Naive thymus-derived CD4-positive, alpha-beta T cell (primary cell): ENCODE measurements around the gene SMO. TPM values are rescaled to one million over a fixed set of nuclear protein-coding genes. Genes with fewer than 3 reads are reported as not detected.
A peak's percentile ranks its signal among the peaks of the same experiment; 100 is the strongest.
"Not testable (repeated sequence)": the region's sequence is repeated elsewhere in the genome, so short reads cannot be mapped to it uniquely, and the experiment has no call there.

ENCODE experiments used
- ATAC-seq: fragments of 150-1000 bp; cut with Tn5 transposase; 2 replicates; pipeline ENCODE4 v1.10.0; 2021; ENCODE audit warnings: mild to moderate bottlenecking, moderate library complexity
- CTCF ChIA-PET: fragments of 350-600 bp; sonication (Branson Sonifier 250); formaldehyde crosslinking; loops from one replicate; lab custom pipeline; 2021; ENCODE audit warnings: antibody characterized with exemption; lab: Charles Lee
- POLR2A ChIA-PET: fragments of 350-600 bp; sonication (Branson Sonifier 250); formaldehyde crosslinking; loops from one replicate; lab custom pipeline; 2021; ENCODE audit warnings: antibody characterized with exemption, inconsistent platforms; lab: Charles Lee
- DNase-seq, 9 donors: peaks; one replicate each; pipeline versions ENCODE4 v3.0.0 to v3.0.0-alpha.2; 2020 to 2022; ENCODE audit warnings: mixed read lengths in 1 of 9
- H3K27ac ChIP-seq: one replicate; pipeline ENCODE4 v1.7.0; 2013; ENCODE audit warnings: mild to moderate bottlenecking, low read depth, low read length, moderate library complexity
- H3K27me3 ChIP-seq, 2 donors: one replicate each; pipeline ENCODE4 v1.7.0; 2013; ENCODE audit warnings: low read length in 2 of 2, mild to moderate bottlenecking in 2 of 2, moderate library complexity in 2 of 2; ENCODE audit not compliant: control insufficient read depth in 2 of 2, insufficient read depth in 2 of 2
- H3K36me3 ChIP-seq, 3 experiments: 1 replicate in 2 of 3; 2 replicates in 1 of 3; pipeline ENCODE4 v1.7.0; 2013; ENCODE audit warnings: low read length in 3 of 3, mild to moderate bottlenecking in 3 of 3, moderate library complexity in 1 of 3; ENCODE audit not compliant: insufficient read depth in 3 of 3, control insufficient read depth in 2 of 3
- H3K4me1 ChIP-seq, 2 donors: one replicate each; pipeline ENCODE4 v1.7.0; 2013; ENCODE audit warnings: low read length in 2 of 2, mild to moderate bottlenecking in 2 of 2, moderate library complexity in 1 of 2; ENCODE audit not compliant: control insufficient read depth in 2 of 2, insufficient read depth in 2 of 2
- H3K4me3 ChIP-seq: 2 replicates; pipeline ENCODE4 v1.7.0; 2013; ENCODE audit warnings: mild to moderate bottlenecking, low read length
- H3K9me3 ChIP-seq, 3 experiments: 1 replicate in 2 of 3; 2 replicates in 1 of 3; pipeline ENCODE4 v1.7.0; 2013; ENCODE audit warnings: low read length in 3 of 3; ENCODE audit not compliant: control insufficient read depth in 2 of 3
- H3K27ac Mint-ChIP-seq, 9 donors: one replicate each; pipeline ENCODE4 v1.8.0; 2020 to 2022; ENCODE audit warnings: mixed read lengths in 9 of 9, mild to moderate bottlenecking in 8 of 9, moderate library complexity in 5 of 9, inconsistent platforms in 2 of 9
- H3K27me3 Mint-ChIP-seq, 5 donors: one replicate each; pipeline ENCODE4 v1.8.0; 2021 to 2022; ENCODE audit warnings: mixed read lengths in 5 of 5, mild to moderate bottlenecking in 1 of 5
- H3K36me3 Mint-ChIP-seq, 5 donors: one replicate each; pipeline ENCODE4 v1.8.0; 2020 to 2022; ENCODE audit warnings: mixed read lengths in 5 of 5, mild to moderate bottlenecking in 3 of 5, inconsistent platforms in 1 of 5
- H3K4me1 Mint-ChIP-seq, 7 donors: one replicate each; pipeline ENCODE4 v1.8.0; 2020 to 2022; ENCODE audit warnings: mixed read lengths in 7 of 7, mild to moderate bottlenecking in 3 of 7, inconsistent platforms in 1 of 7
- H3K4me3 Mint-ChIP-seq, 10 donors: one replicate each; pipeline ENCODE4 v1.8.0; 2020 to 2022; ENCODE audit warnings: mild to moderate bottlenecking in 10 of 10, mixed read lengths in 10 of 10, moderate library complexity in 6 of 10, inconsistent platforms in 2 of 10
- H3K9me3 Mint-ChIP-seq, 11 donors: one replicate each; pipeline ENCODE4 v1.8.0; 2020 to 2022; ENCODE audit warnings: mixed read lengths in 11 of 11, mild to moderate bottlenecking in 4 of 11, inconsistent platforms in 1 of 11, moderate library complexity in 1 of 11
- intact Hi-C, 2 donors: fragments of 100-400 bp; cut with micrococcal nuclease; formaldehyde crosslinking; loops; one replicate each; pipeline ENCODE4 v1.15.1; 2023
- polyA plus RNA-seq, 2 donors: library from polyadenylated mRNA; unstranded; fragments of 300-500 nt; fragmentation: Illumina TruSeq; gene quantifications; one replicate each; pipeline ENCODE4 v1.2.3, GENCODE V29; 2021
- total RNA-seq, 6 experiments: library from RNA in 5 of 6; stranded (reverse) in 5 of 6; gene quantifications; 1 replicate in 5 of 6; 2 replicates in 1 of 6; pipeline ENCODE4 v1.2.3 and lab custom pipeline; 2021 to 2026

The SMO gene
- total and polyA plus RNA-seq, 7 experiments from 2014 or later, result 0.11 to 0.22 TPM; not detected in 5

- H3K9me3 Mint-ChIP-seq, H3K27me3 Mint-ChIP-seq, H3K4me3 ChIP-seq, DNase-seq, H3K36me3 Mint-ChIP-seq, H3K4me3 Mint-ChIP-seq, H3K4me1 ChIP-seq, H3K27ac ChIP-seq, ATAC-seq, H3K27ac Mint-ChIP-seq, H3K9me3 ChIP-seq, H3K27me3 ChIP-seq, H3K4me1 Mint-ChIP-seq, intact Hi-C loops, H3K36me3 ChIP-seq: not testable (repeated sequence)
- POLR2A ChIA-PET, result interaction anchor here (0.7 kb wide), 1 partner anchor 828 kb away, joined by 4 read pairs; no protein-coding TSS in a partner anchor
- CTCF ChIA-PET, result interaction anchor here (0.6 kb wide), 1 partner anchor 102 kb away, joined by 5 read pairs; no protein-coding TSS in a partner anchor
These were observed 27.8 kb downstream of the SMO start for GRCh38 chr7:129216101-129216715.

DNA sequence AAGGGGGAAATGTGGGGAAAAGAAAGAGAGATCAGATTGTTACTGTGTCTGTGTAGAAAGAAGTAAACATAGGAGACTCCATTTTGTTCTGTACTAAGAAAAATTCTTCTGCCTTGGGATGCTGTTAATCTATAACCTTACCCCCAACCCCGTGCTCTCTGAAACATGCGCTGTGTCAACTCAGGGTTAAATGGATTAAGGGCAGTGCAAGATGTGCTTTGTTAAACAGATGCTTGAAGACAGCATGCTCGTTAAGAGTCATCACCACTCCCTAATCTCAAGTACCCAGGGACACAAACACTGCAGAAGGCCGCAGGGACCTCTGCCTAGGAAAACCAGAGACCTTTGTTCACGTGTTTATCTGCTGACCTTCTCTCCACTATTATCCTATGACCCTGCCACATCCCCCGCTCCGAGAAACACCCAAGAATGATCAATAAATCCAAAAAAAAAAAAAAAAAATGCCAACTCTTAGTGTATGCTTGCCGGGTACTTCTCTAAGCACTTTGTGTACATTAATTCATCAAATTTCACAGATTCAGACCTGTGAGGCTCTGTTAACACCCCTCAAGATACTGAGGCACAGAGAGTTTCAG is 28.5 kb downstream of the SMO start:
- H3K36me3 Mint-ChIP-seq, H3K36me3 ChIP-seq, DNase-seq, H3K4me3 ChIP-seq, ATAC-seq, H3K4me1 ChIP-seq, H3K9me3 ChIP-seq, H3K9me3 Mint-ChIP-seq, H3K27me3 ChIP-seq, H3K4me1 Mint-ChIP-seq, H3K27ac Mint-ChIP-seq, H3K27ac ChIP-seq, H3K27me3 Mint-ChIP-seq, intact Hi-C loops, H3K4me3 Mint-ChIP-seq: not testable (repeated sequence)
- ChIA-PET CTCF (interaction anchor here (0.6 to 8.4 kb wide), 11 partner anchors 9 to 257 kb away, joined by 3 to 159 read pairs (median 7); no protein-coding TSS in a partner anchor), POLR2A (interaction anchor here (0.7 kb wide), 1 partner anchor 827 kb away, joined by 4 read pairs; no protein-coding TSS in a partner anchor)

- peak overlapping the region in 1 of 10 donors; percentile 32 for H3K4me3 Mint-ChIP-seq
- H3K4me1 Mint-ChIP-seq, result peaks cover 11 to 20% (median 16%) of the 10 kb centered on the region in 7 donors
- peaks cover 0 to 4% (median 0%) of the 10 kb centered on the region in 11 donors for H3K9me3 Mint-ChIP-seq
- Histone ChIP-seq H3K4me3 (no peak overlapping the region), H3K27me3 (no peaks in the 10 kb centered on the region), H3K27ac (no peak overlapping the region), H3K36me3 (no peaks in the 10 kb centered on the region), H3K9me3 (no peaks in the 10 kb centered on the region), H3K4me1 (peaks cover 0 to 3% of the 10 kb centered on the region in 2 donors)
- ATAC-seq (peak; percentile 93), DNase-seq (peak; percentile 58 to 80 (median 73))
- peak overlapping the region in 3 of 9 donors; percentile 51 to 87 (median 52) for H3K27ac Mint-ChIP-seq
- ChIA-PET POLR2A (interaction anchor here (0.6 to 1.4 kb wide), 4 partner anchors 9 to 658 kb away, joined by 3 to 8 read pairs (median 4); no protein-coding TSS in a partner anchor), CTCF (interaction anchor here (0.6 to 8.4 kb wide), 33 partner anchors 9 to 1240 kb away, joined by 3 to 159 read pairs (median 4); no protein-coding TSS in a partner anchor)
- no peaks in the 10 kb centered on the region for H3K36me3 Mint-ChIP-seq
- intact Hi-C loops, result loop anchor here (1.0 kb wide), 4 partner anchors 53 to 254 kb away; no protein-coding TSS in a partner anchor
- peaks cover 0 to 8% (median 0%) of the 10 kb centered on the region in 5 donors for H3K27me3 Mint-ChIP-seq
These were observed 30.2 kb downstream of the SMO start for GRCh38 chr7:129218514-129219062.

- DNase-seq, ATAC-seq, H3K4me3 Mint-ChIP-seq, H3K9me3 Mint-ChIP-seq, H3K27me3 ChIP-seq, intact Hi-C loops, H3K9me3 ChIP-seq, H3K36me3 Mint-ChIP-seq, H3K4me1 ChIP-seq, H3K36me3 ChIP-seq, H3K27me3 Mint-ChIP-seq, H3K27ac ChIP-seq, H3K27ac Mint-ChIP-seq, H3K4me3 ChIP-seq: not testable (repeated sequence)
- peaks cover 13 to 24% (median 19%) of the 10 kb centered on the region in 7 donors for H3K4me1 Mint-ChIP-seq
- POLR2A ChIA-PET, result interaction anchor here (0.6 to 1.4 kb wide), 2 partner anchors 53 to 657 kb away, joined by 3 to 8 read pairs; no protein-coding TSS in a partner anchor
- CTCF ChIA-PET, result interaction anchor here (0.6 to 8.4 kb wide), 28 partner anchors 8 to 1239 kb away, joined by 3 to 159 read pairs (median 4); no protein-coding TSS in a partner anchor
These were observed 30.7 kb downstream of the SMO start for GRCh38 chr7:129219166-129219565.

GRCh38 chr7:129222064-129222463 is 33.6 kb downstream of the SMO start:
- Histone ChIP-seq H3K9me3 (no peaks in the 10 kb centered on the region), H3K27me3 (no peaks in the 10 kb centered on the region), H3K4me1 (peaks cover 13 to 16% of the 10 kb centered on the region in 2 donors), H3K27ac (peak overlapping the region; percentile 50), H3K4me3 (peak overlapping the region; percentile 10), H3K36me3 (no peaks in the 10 kb centered on the region)
- ATAC-seq (no peak), DNase-seq (peak in 6 of 9 donors; percentile 23 to 41 (median 33))
- Mint-ChIP-seq H3K36me3 (peaks cover 0 to 3% (median 0%) of the 10 kb centered on the region in 5 donors), H3K4me3 (peak overlapping the region; percentile 58 to 96 (median 82)), H3K4me1 (peaks cover 29 to 43% (median 37%) of the 10 kb centered on the region in 7 donors), H3K27me3 (peaks cover 0 to 6% (median 0%) of the 10 kb centered on the region in 5 donors), H3K27ac (peak overlapping the region; percentile 77 to 95 (median 89)), H3K9me3 (peaks cover 0 to 4% (median 0%) of the 10 kb centered on the region in 11 donors)
- CTCF ChIA-PET, result interaction anchor here (1.2 to 8.4 kb wide), 2 partner anchors 48 to 250 kb away, joined by 4 to 159 read pairs; no protein-coding TSS in a partner anchor
- intact Hi-C loops, result loop anchor here (1.0 to 10.0 kb wide), 7 partner anchors 76 to 1635 kb away; partner anchors contain the start of genes ARF5 (in 1 of the 2), GCC1 (in 1 of the 2), RBM28 (in 1 of the 2) and SSMEM1 (in 1 of the 2)
- POLR2A ChIA-PET, result interaction anchor here (0.6 to 2.0 kb wide), 4 partner anchors 37 to 419 kb away, joined by 3 to 5 read pairs (median 4); no protein-coding TSS in a partner anchor
